GM18508 (cell line): ENCODE results near the gene SPNS3.

Experiments
- ATAC-seq: cut with Tn5 transposase; IDR thresholded peaks from one replicate; pipeline ENCODE4 v1.9.1; 2021; ENCODE audit warnings: moderate number of reproducible peaks; ENCODE audit not compliant: insufficient read depth, unreplicated experiment

SPNS3 gene

GRCh38 chr17:4425398-4425797, 8.3 kb upstream of the SPNS3 start:
- ATAC-seq = no peak

- no peak for ATAC-seq
These were observed 7.1 kb upstream of the SPNS3 start for GRCh38 chr17:4426499-4427208.

- no peak for ATAC-seq
These were observed 6.2 kb upstream of the SPNS3 start for GRCh38 chr17:4427505-4427904.

- ATAC-seq = no peak
These were observed 2.6 kb downstream of the SPNS3 start for GRCh38 chr17:4436381-4436780.

- ATAC-seq = no peak
These were observed 3.1 kb downstream of the SPNS3 start for GRCh38 chr17:4436846-4437245.

- ATAC-seq = no peak
These were observed 4.6 kb downstream of the SPNS3 start for GRCh38 chr17:4438162-4438944.

- no peak for ATAC-seq
These were observed 6.3 kb downstream of the SPNS3 start for GRCh38 chr17:4440021-4440420.

GRCh38 chr17:4440690-4441686, 7.2 kb downstream of the SPNS3 start:
- no peak for ATAC-seq

GRCh38 chr17:4442582-4442981, 8.8 kb downstream of the SPNS3 start:
- no peak for ATAC-seq

- ATAC-seq = no peak
These were observed 9.7 kb downstream of the SPNS3 start for GRCh38 chr17:4443476-4443875.

- no peak for ATAC-seq
These were observed 11.2 kb downstream of the SPNS3 start for GRCh38 chr17:4444782-4445473.

GRCh38 chr17:4445731-4446130, 12.0 kb downstream of the SPNS3 start:
- ATAC-seq = no peak

GRCh38 chr17:4446326-4447071, 12.8 kb downstream of the SPNS3 start:
- no peak for ATAC-seq

- no peak for ATAC-seq
These were observed 14.6 kb downstream of the SPNS3 start for GRCh38 chr17:4448197-4448980.

- no peak for ATAC-seq
These were observed 16.0 kb downstream of the SPNS3 start for GRCh38 chr17:4449736-4450135.

GRCh38 chr17:4450710-4451316, 17.1 kb downstream of the SPNS3 start:
- no peak for ATAC-seq

GRCh38 chr17:4453812-4454591, 20.3 kb downstream of the SPNS3 start:
- no peak for ATAC-seq
